Neuronal stem cell (in vitro differentiated cells): ENCODE data around the gene PDPR. TPM values are rescaled to one million over a fixed set of nuclear protein-coding genes. Genes with fewer than 3 reads are reported as not detected.
"Not testable (repeated sequence)": the region's sequence is repeated elsewhere in the genome, so short reads cannot be mapped to it uniquely, and the experiment has no call there.

ENCODE experiments used
- DNase-seq: peaks from one replicate; pipeline ENCODE4 v3.0.0-alpha.2; 2013; ENCODE audit warnings: low spot score
- H2AFZ ChIP-seq: one replicate; pipeline ENCODE4 v1.6.1; 2013; ENCODE audit warnings: mild to moderate bottlenecking, low read length, inconsistent platforms
- H2AK5ac ChIP-seq: 2 replicates; pipeline ENCODE4 v1.6.1; 2013; ENCODE audit warnings: low read depth, mild to moderate bottlenecking, inconsistent platforms, low read length, moderate library complexity, mixed read lengths
- H2BK120ac ChIP-seq: 2 replicates; pipeline ENCODE4 v1.6.1; 2013; ENCODE audit warnings: low read depth, mild to moderate bottlenecking, inconsistent platforms, low read length, moderate library complexity, mixed read lengths
- H2BK12ac ChIP-seq: one replicate; pipeline ENCODE4 v1.6.1; 2013; ENCODE audit warnings: low read length, inconsistent platforms
- H2BK15ac ChIP-seq: 2 replicates; pipeline ENCODE4 v1.6.1; 2013; ENCODE audit warnings: mild to moderate bottlenecking, low read length, inconsistent platforms, mixed read lengths
- H2BK5ac ChIP-seq: one replicate; pipeline ENCODE4 v1.6.1; 2013; ENCODE audit warnings: inconsistent platforms, mild to moderate bottlenecking, low read length, moderate library complexity
- H3K14ac ChIP-seq: one replicate; pipeline ENCODE4 v1.6.1; 2013; ENCODE audit warnings: low read length, inconsistent platforms
- H3K18ac ChIP-seq: 2 replicates; pipeline ENCODE4 v1.6.1; 2013; ENCODE audit warnings: low read length, inconsistent platforms
- H3K23ac ChIP-seq: 2 replicates; pipeline ENCODE4 v1.6.1; 2013; ENCODE audit warnings: low read depth, mild to moderate bottlenecking, mixed read lengths, low read length, inconsistent platforms; ENCODE audit not compliant: poor library complexity
- H3K27ac ChIP-seq: replicated peaks from 3 replicates; pipeline ENCODE4 v1.5.1; 2013; ENCODE audit warnings: low read length, inconsistent platforms
- H3K27me3 ChIP-seq, 3 experiments: 2 replicates each; pipeline ENCODE4 v1.6.1; 2013; ENCODE audit warnings: low read length in 3 of 3, mild to moderate bottlenecking in 2 of 3, inconsistent platforms in 1 of 3, low read depth in 1 of 3, mixed read lengths in 1 of 3, moderate library complexity in 1 of 3; ENCODE audit not compliant: control insufficient read depth in 3 of 3, insufficient read depth in 3 of 3
- H3K36me3 ChIP-seq, 2 donors: replicated peaks in 1 of 2; 2 replicates each; pipeline ENCODE4 v1.6.1; 2013; ENCODE audit warnings: low read length in 2 of 2; ENCODE audit not compliant: control insufficient read depth in 2 of 2, insufficient read depth in 2 of 2
- H3K4ac ChIP-seq: 2 replicates; pipeline ENCODE4 v1.6.1; 2013; ENCODE audit warnings: inconsistent platforms, mild to moderate bottlenecking, low read length, moderate library complexity
- H3K4me1 ChIP-seq, 2 donors: 1 replicate in 1 of 2; 2 replicates in 1 of 2; pipeline ENCODE4 v1.6.1; 2013; ENCODE audit warnings: low read length in 2 of 2, low read depth in 1 of 2; ENCODE audit not compliant: control insufficient read depth in 2 of 2, insufficient read depth in 1 of 2
- H3K4me2 ChIP-seq: one replicate; pipeline ENCODE4 v1.6.1; 2013; ENCODE audit warnings: mild to moderate bottlenecking, low read length, inconsistent platforms; ENCODE audit not compliant: insufficient read depth, poor library complexity, severe bottlenecking
- H3K4me3 ChIP-seq, 2 donors: 2 replicates each; pipeline ENCODE4 v1.5.1; 2013; ENCODE audit warnings: low read length in 2 of 2, mild to moderate bottlenecking in 2 of 2, inconsistent platforms in 1 of 2, moderate library complexity in 1 of 2
- H3K79me1 ChIP-seq: one replicate; pipeline ENCODE4 v1.6.1; 2013; ENCODE audit warnings: low read depth, mild to moderate bottlenecking, inconsistent platforms, low read length, moderate library complexity
- H3K9ac ChIP-seq: one replicate; pipeline ENCODE4 v1.6.1; 2013; ENCODE audit warnings: mild to moderate bottlenecking, low read depth, low read length, inconsistent platforms; ENCODE audit not compliant: poor library complexity
- H3K9me3 ChIP-seq, 2 donors: replicated peaks in 1 of 2; 2 replicates each; pipeline versions ENCODE3 to v1.6.1; 2013; ENCODE audit warnings: low read length in 2 of 2, mild to moderate bottlenecking in 2 of 2, inconsistent platforms in 1 of 2, low read depth in 1 of 2, mixed read lengths in 1 of 2, moderate library complexity in 1 of 2; ENCODE audit not compliant: control insufficient read depth in 2 of 2, insufficient read depth in 1 of 2
- H4K8ac ChIP-seq: one replicate; pipeline ENCODE4 v1.6.1; 2013; ENCODE audit warnings: low read depth, mild to moderate bottlenecking, inconsistent platforms, low read length, moderate library complexity
- H4K91ac ChIP-seq: one replicate; pipeline ENCODE4 v1.6.1; 2013; ENCODE audit warnings: low read length, low read depth, mild to moderate bottlenecking, inconsistent platforms; ENCODE audit not compliant: poor library complexity
- WGBS, 2 donors: extraction: QIAGEN DNeasy Blood & Tissue Kit; methylation state at CpG; one replicate each; pipeline ENCODE4 v1.1.7; 2013; ENCODE audit warnings: missing lambda C conversion rate in 2 of 2, mixed read lengths in 1 of 2; ENCODE audit not compliant: insufficient read length in 2 of 2, insufficient replicate concordance in 1 of 2; ENCODE audit errors: extremely low coverage in 2 of 2; 5-methylcytosine and 5-hydroxymethylcytosine counted together
- small RNA-seq: library from polyadenylated mRNA; stranded (forward); fragments of <200 nt; extraction: miRNeasy Mini kit (QIAGEN cat#:217004); gene quantifications from one replicate; pipeline ENCODE3, GENCODE V24; 2013; ENCODE audit not compliant: insufficient read depth

Gene PDPR

GRCh38 chr16:70204010-70204409 is 89.9 kb downstream of the PDPR start:
- not testable (repeated sequence) for H3K9me3 ChIP-seq, DNase-seq, H3K27me3 ChIP-seq, H2BK5ac ChIP-seq, H3K23ac ChIP-seq, H2BK120ac ChIP-seq, H3K14ac ChIP-seq, H3K4me1 ChIP-seq, H3K4me2 ChIP-seq, H4K8ac ChIP-seq, H2AFZ ChIP-seq, H2BK15ac ChIP-seq, H3K27ac ChIP-seq, H4K91ac ChIP-seq, H3K4ac ChIP-seq, H3K4me3 ChIP-seq, H2AK5ac ChIP-seq, H3K9ac ChIP-seq, H3K79me1 ChIP-seq, H3K36me3 ChIP-seq, H2BK12ac ChIP-seq, H3K18ac ChIP-seq
- WGBS, 2 donors: no CpG with 5 or more reads among the region's 29 CpGs

DNA sequence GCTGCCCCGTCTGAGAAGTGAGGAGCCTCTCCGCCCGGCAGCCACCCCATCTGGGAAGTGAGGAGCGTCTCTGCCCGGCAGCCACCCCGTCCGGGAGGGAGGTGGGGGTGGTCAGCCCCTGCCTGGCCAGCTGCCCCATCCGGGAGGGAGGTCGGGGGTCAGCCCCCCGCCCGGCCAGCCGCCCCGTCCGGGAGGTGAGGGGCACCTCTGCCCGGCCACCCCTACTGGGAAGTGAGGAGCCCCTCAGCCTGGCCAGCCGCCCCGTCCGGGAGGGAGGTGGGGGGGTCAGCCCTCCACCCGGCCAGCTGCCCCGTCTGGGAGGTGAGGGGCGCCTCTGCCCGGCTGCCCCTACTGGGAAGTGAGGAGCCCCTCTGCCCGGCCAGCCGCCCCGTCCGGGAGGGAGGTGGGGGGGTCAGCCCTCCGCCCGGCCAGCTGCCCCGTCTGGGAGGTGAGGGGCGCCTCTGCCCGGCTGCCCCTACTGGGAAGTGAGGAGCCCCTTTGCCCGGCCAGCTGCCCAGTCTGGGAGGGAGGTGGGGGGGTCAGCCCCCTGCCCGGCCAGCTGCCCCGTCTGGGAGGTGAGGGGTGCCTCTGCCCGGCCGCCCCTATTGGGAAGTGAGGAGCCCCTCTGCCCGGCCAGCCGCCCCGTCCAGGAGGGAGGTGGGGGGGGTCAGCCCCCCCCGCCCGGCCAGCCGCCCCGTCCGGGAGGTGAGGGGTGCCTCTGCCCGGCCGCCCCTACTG is 90.7 kb downstream of the PDPR start:
- not testable (repeated sequence) for H3K27me3 ChIP-seq

DNA sequence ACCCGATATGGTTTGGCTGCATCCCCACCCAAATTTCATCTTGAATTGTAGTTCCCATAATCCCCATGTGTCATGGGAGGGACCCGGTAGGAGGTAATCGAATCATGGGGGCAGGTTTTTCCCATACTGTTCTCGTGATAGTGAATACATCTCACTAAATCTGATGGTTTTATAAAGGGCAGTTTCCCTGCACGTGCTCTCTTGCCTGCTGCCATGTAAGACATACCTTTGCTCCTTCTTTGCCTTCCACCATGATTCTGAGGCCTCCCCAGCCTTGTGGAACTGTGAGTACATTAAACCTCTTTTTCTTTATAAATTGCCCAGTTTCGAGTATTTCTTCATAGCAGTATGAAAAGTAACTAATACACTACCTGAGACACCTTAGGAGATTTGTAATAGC is 92.2 kb downstream of the PDPR start:
- H2BK5ac ChIP-seq, H2BK15ac ChIP-seq, H4K91ac ChIP-seq, DNase-seq, H3K4me2 ChIP-seq, H2BK12ac ChIP-seq, H3K27me3 ChIP-seq, H3K14ac ChIP-seq, H3K18ac ChIP-seq, H3K4ac ChIP-seq, H2AK5ac ChIP-seq, H3K79me1 ChIP-seq, H3K9ac ChIP-seq, H4K8ac ChIP-seq, H3K4me3 ChIP-seq, H3K23ac ChIP-seq, H2BK120ac ChIP-seq, H2AFZ ChIP-seq, H3K27ac ChIP-seq, H3K36me3 ChIP-seq, H3K4me1 ChIP-seq, H3K9me3 ChIP-seq: not testable (repeated sequence)
- WGBS, 2 donors: no CpG with 5 or more reads among the region's 6 CpGs

More for the DNA sequence above, 90.7 kb downstream of the PDPR start:
- not testable (repeated sequence) for H3K4me2 ChIP-seq, H4K91ac ChIP-seq, H3K9me3 ChIP-seq, H3K4me1 ChIP-seq, H2AFZ ChIP-seq, H3K18ac ChIP-seq, H3K14ac ChIP-seq, H2AK5ac ChIP-seq, H3K27ac ChIP-seq, H3K4me3 ChIP-seq, DNase-seq, H3K79me1 ChIP-seq, H2BK12ac ChIP-seq, H3K36me3 ChIP-seq, H2BK5ac ChIP-seq, H2BK120ac ChIP-seq, H4K8ac ChIP-seq, H3K4ac ChIP-seq, H3K23ac ChIP-seq, H2BK15ac ChIP-seq, H3K9ac ChIP-seq
- no CpG with 5 or more reads among the region's 46 CpGs for WGBS, 2 donors

Small RNA genes within 50 kb of the gene (small RNA-seq; reads per million reads assigned to genes)
- not detected for gene AC009060.2
